ENCODE measurements around the gene NEGR1.

- TF ChIP-seq, protein P1, sequence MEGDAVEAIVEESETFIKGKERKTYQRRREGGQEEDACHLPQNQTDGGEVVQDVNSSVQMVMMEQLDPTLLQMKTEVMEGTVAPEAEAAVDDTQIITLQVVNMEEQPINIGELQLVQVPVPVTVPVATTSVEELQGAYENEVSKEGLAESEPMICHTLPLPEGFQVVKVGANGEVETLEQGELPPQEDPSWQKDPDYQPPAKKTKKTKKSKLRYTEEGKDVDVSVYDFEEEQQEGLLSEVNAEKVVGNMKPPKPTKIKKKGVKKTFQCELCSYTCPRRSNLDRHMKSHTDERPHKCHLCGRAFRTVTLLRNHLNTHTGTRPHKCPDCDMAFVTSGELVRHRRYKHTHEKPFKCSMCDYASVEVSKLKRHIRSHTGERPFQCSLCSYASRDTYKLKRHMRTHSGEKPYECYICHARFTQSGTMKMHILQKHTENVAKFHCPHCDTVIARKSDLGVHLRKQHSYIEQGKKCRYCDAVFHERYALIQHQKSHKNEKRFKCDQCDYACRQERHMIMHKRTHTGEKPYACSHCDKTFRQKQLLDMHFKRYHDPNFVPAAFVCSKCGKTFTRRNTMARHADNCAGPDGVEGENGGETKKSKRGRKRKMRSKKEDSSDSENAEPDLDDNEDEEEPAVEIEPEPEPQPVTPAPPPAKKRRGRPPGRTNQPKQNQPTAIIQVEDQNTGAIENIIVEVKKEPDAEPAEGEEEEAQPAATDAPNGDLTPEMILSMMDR (IDR thresholded peaks at IDR 0.05; ENCODE audit: extremely low read depth in 1 of 2, insufficient read depth in 1 of 2, low read depth in 1 of 2, low read length in 2 of 2): no peak
- no peak for TF ChIP-seq POLR2A (IDR thresholded peaks at IDR 0.05; ENCODE audit: low read depth, low read length)
- TF ChIP-seq POLR2AphosphoS5 (IDR thresholded peaks at IDR 0.05; ENCODE audit: insufficient read depth, low read depth, low read length): no peak
- TF ChIP-seq FOS (IDR thresholded peaks at IDR 0.05; ENCODE audit: borderline replicate concordance, insufficient read depth, low read length): no peak
- TF ChIP-seq, protein P2, sequence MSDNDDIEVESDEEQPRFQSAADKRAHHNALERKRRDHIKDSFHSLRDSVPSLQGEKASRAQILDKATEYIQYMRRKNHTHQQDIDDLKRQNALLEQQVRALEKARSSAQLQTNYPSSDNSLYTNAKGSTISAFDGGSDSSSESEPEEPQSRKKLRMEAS (IDR thresholded peaks at IDR 0.05; ENCODE audit: insufficient read depth, insufficient read length): no peak
These were observed 318.2 kb downstream of the NEGR1 start for GRCh38 chr1:71964188-71964587.
